Brain microvascular endothelial cell (primary cell): Measurements from ENCODE around the gene EDAR.

Experiments
- DNase-seq: peaks from one replicate; pipeline ENCODE4 v3.0.0-alpha.2; 2020
- H3K27ac ChIP-seq: fragments of 250-450 bp; sonication (Bioruptor Pico); 2 replicates; pipeline ENCODE4 v1.5.1; 2020; ENCODE audit warnings: mild to moderate bottlenecking, moderate library complexity
- H3K27me3 ChIP-seq: fragments of 250-450 bp; sonication (Bioruptor Pico); replicated peaks from 2 replicates; pipeline ENCODE4 v1.5.1; 2020; ENCODE audit warnings: mild to moderate bottlenecking
- H3K36me3 ChIP-seq: fragments of 250-450 bp; sonication (Bioruptor Pico); replicated peaks from 2 replicates; pipeline ENCODE4 v1.5.1; 2020; ENCODE audit warnings: mild to moderate bottlenecking
- H3K4me3 ChIP-seq: 2 replicates; pipeline ENCODE4 v1.5.1; 2011; ENCODE audit warnings: low read depth, mild to moderate bottlenecking, control low read depth, low read length, moderate library complexity
- CTCF ChIP-seq: IDR thresholded peaks from 2 replicates; pipeline ENCODE4 v1.5.1; 2011; ENCODE audit warnings: low read depth, mild to moderate bottlenecking, moderate library complexity, low read length, control low read depth, inconsistent platforms; ENCODE audit errors: missing control alignments
- in situ Hi-C: cut with HindIII; loops from 2 replicates; pipeline ENCODE4 v1.10.0; 2017; ENCODE audit warnings: low sequenced_read_pairs, low pct_ligation_motif_present

The EDAR gene

DNA sequence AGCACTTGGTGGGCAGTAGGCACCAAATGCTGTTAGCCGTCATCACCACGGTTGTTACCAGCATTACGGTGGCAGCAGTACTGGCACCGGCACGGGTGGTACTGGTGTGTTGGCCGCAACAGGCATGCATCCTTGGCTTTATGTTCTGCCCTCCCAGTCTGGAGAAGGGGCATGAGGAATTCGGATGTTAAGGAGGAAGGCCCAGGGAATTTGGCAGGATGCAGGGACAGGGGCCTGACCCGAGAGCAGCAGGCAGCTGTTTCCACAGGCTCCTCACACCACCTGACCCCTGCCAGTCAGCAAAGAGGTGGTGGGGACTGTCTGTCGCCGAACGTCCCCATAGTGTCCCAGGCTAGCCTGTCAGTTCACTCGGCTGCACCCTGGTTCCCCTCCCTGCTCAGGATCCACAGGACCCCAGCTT lies 79.0 kb downstream of the EDAR start:
- Histone ChIP-seq H3K27ac (no peak overlapping the region), H3K36me3 (no peaks in the 10 kb centered on the region), H3K4me3 (no peak overlapping the region), H3K27me3 (no peaks in the 10 kb centered on the region)
- no peak for DNase-seq
- TF ChIP-seq CTCF, result no peak
- in situ Hi-C loops, result no loop called here

- no peaks in the 10 kb centered on the region for H3K36me3 ChIP-seq
- in situ Hi-C loops, result no loop called here
- TF ChIP-seq CTCF, result no peak
- no peak for DNase-seq
- H3K4me3 ChIP-seq, result no peak overlapping the region
- no peaks in the 10 kb centered on the region for H3K27me3 ChIP-seq
- H3K27ac ChIP-seq, result no peak overlapping the region
Measured at GRCh38 chr2:108909275-108909823, 79.7 kb downstream of the EDAR start.

DNA sequence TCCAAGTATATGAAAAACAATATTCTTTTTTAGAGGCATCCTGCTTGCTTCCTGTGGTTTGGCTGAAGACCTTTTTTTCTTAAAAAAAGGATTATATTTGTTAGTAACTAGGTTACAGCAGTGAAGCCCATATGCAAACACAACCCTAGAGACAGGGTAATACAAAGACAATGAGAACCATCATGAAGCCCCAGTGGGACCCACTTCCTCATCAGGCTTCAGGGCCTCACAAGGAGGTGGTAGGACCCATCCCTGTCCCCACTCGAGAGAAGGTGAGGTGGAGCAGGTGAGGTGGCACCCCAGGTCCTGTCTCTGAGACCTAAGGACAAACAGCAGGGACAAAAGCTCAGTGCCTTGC lies 80.3 kb downstream of the EDAR start:
- H3K4me3 ChIP-seq, result no peak overlapping the region
- H3K36me3 ChIP-seq, result no peaks in the 10 kb centered on the region
- H3K27me3 ChIP-seq, result no peaks in the 10 kb centered on the region
- no peak for DNase-seq
- H3K27ac ChIP-seq, result no peak overlapping the region
- in situ Hi-C loops, result no loop called here
- no peak for TF ChIP-seq CTCF

- Histone ChIP-seq H3K27ac (no peak overlapping the region), H3K27me3 (no peaks in the 10 kb centered on the region), H3K36me3 (no peaks in the 10 kb centered on the region), H3K4me3 (no peak overlapping the region)
- DNase-seq, result no peak
- no peak for TF ChIP-seq CTCF
- in situ Hi-C loops, result no loop called here
Measured at GRCh38 chr2:108907822-108908712, 81.0 kb downstream of the EDAR start.

DNA sequence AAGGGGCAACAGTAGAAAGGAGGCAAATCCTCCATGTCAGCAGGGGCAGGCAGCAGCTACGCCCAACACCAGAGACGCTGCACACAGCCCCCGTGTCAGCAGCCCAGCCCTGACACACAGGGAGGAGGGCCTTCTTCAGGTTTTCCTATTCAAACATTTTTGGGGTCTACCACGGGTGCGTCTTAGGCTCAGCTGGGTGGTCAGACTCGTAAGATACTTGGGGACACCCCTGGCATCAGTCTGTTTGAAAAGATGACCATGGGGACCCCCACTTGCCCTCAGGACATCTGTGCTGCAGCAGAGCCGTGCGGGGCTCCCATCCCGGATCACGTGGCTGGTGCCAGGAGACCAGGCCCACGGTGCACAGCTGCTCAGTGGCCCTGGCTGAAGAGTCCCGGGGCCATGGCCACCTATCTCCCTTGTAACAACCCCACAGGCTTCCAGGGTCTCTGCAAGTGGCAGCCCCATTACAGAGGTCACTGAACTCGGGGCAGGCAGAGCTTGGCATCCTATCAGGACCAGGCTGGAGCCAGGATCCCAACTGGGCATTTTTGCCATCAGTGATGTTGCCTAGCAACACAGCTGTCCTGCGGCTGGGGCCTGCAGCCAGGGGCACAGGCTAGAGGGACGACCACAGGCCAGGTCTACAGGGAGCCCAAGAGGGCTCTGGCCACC lies 82.5 kb downstream of the EDAR start:
- TF ChIP-seq CTCF, result no peak
- DNase-seq, result no peak
- Histone ChIP-seq H3K4me3 (no peak overlapping the region), H3K27ac (no peak overlapping the region), H3K36me3 (no peaks in the 10 kb centered on the region), H3K27me3 (no peaks in the 10 kb centered on the region)
- in situ Hi-C loops, result no loop called here
